IMR-90 (cell line): ENCODE results near the gene CYB5R2. TPM values are rescaled to one million over a fixed set of nuclear protein-coding genes. Genes with fewer than 3 reads are reported as not detected.

Experiments used
- ATAC-seq: fragments of 200-7000 bp; cut with Tn5 transposase; 2 replicates; pipeline ENCODE4 v1.9.1; 2020; ENCODE audit warnings: low read depth, mild to moderate bottlenecking, moderate library complexity
- BruUV-seq: library from RNA; stranded (reverse); fragments of 400-500 nt; replicated peaks from 2 replicates; lab custom pipeline; 2021; lab: Mats Ljungman, UMichigan
- CTCF ChIA-PET: fragments of 300-600 bp; formaldehyde crosslinking; extraction: SDS; loops from one replicate; lab custom pipeline; 2021; ENCODE audit warnings: antibody characterized with exemption; lab: Yijun Ruan, JAX
- POLR2A ChIA-PET: fragments of 300-600 bp; sonication (Branson Sonifier 250); formaldehyde crosslinking; loops from one replicate; lab custom pipeline; 2022; ENCODE audit warnings: antibody characterized with exemption; ENCODE audit not compliant: unreplicated experiment; lab: Charles Lee
- DNase-seq: peaks from one replicate; pipeline ENCODE4 v3.0.0; 2013
- H2AFZ ChIP-seq: replicated peaks from 2 replicates; pipeline ENCODE3; 2013; ENCODE audit warnings: low read length, mild to moderate bottlenecking; ENCODE audit not compliant: poor library complexity
- H2AK5ac ChIP-seq: 2 replicates; pipeline ENCODE4 v1.6.1; 2013; ENCODE audit warnings: low read depth, low read length, inconsistent platforms
- H2AK9ac ChIP-seq: replicated peaks from 2 replicates; pipeline ENCODE3; 2013; ENCODE audit warnings: mild to moderate bottlenecking, low read depth, low read length, moderate library complexity; ENCODE audit not compliant: poor library complexity
- H2BK120ac ChIP-seq: 2 replicates; pipeline ENCODE4 v1.6.1; 2013; ENCODE audit warnings: low read depth, low read length, inconsistent platforms
- H2BK15ac ChIP-seq: 3 replicates; pipeline ENCODE4 v1.6.1; 2013; ENCODE audit warnings: low read depth, low read length, inconsistent platforms
- H2BK20ac ChIP-seq: 2 replicates; pipeline ENCODE4 v1.6.1; 2013; ENCODE audit warnings: low read depth, mild to moderate bottlenecking, inconsistent platforms, low read length, moderate library complexity
- H2BK5ac ChIP-seq: 2 replicates; pipeline ENCODE4 v1.6.1; 2013; ENCODE audit warnings: mild to moderate bottlenecking, low read depth, low read length, inconsistent platforms; ENCODE audit not compliant: poor library complexity, severe bottlenecking
- H3K14ac ChIP-seq: replicated peaks from 2 replicates; pipeline ENCODE4 v1.6.1; 2013; ENCODE audit warnings: low read depth, low read length, inconsistent platforms
- H3K18ac ChIP-seq: 2 replicates; pipeline ENCODE4 v1.6.1; 2013; ENCODE audit warnings: low read depth, low read length, control low read depth
- H3K23ac ChIP-seq: 2 replicates; pipeline ENCODE4 v1.6.1; 2013; ENCODE audit warnings: low read depth, low read length, inconsistent platforms
- H3K27ac ChIP-seq: 2 replicates; pipeline ENCODE4 v1.5.1; 2013; ENCODE audit warnings: mild to moderate bottlenecking, control low read depth, low read length; ENCODE audit not compliant: insufficient read depth
- H3K27me3 ChIP-seq: 2 replicates; pipeline ENCODE4 v1.6.1; 2013; ENCODE audit warnings: low read length; ENCODE audit not compliant: control insufficient read depth, insufficient read depth
- H3K36me3 ChIP-seq: 2 replicates; pipeline ENCODE4 v1.6.1; 2013; ENCODE audit warnings: low read length, mixed read lengths; ENCODE audit not compliant: control insufficient read depth, insufficient read depth
- H3K4ac ChIP-seq: 2 replicates; pipeline ENCODE4 v1.6.1; 2013; ENCODE audit warnings: low read depth, low read length, inconsistent platforms
- H3K4me1 ChIP-seq: 2 replicates; pipeline ENCODE4 v1.6.1; 2013; ENCODE audit warnings: low read length, mixed read lengths; ENCODE audit not compliant: control insufficient read depth, insufficient read depth
- H3K4me2 ChIP-seq: 2 replicates; pipeline ENCODE4 v1.6.1; 2013; ENCODE audit warnings: low read depth, mild to moderate bottlenecking, control low read depth, low read length, moderate library complexity
- H3K4me3 ChIP-seq: 2 replicates; pipeline ENCODE4 v1.5.1; 2013; ENCODE audit warnings: low read depth, mild to moderate bottlenecking, control low read depth, low read length, moderate library complexity; ENCODE audit not compliant: insufficient read depth
- H3K56ac ChIP-seq: 2 replicates; pipeline ENCODE4 v1.6.1; 2013; ENCODE audit warnings: low read length, inconsistent platforms; ENCODE audit not compliant: insufficient read depth; ENCODE audit errors: extremely low read depth
- H3K79me1 ChIP-seq, 2 experiments: 2 replicates each; pipeline ENCODE4 v1.6.1; 2013; ENCODE audit warnings: low read length in 2 of 2, inconsistent platforms in 1 of 2, low read depth in 1 of 2
- H3K9ac ChIP-seq: 2 replicates; pipeline ENCODE4 v1.6.1; 2013; ENCODE audit warnings: low read depth, low read length, control low read depth
- H3K9me1 ChIP-seq: 2 replicates; pipeline ENCODE4 v1.6.1; 2013; ENCODE audit warnings: low read length, inconsistent platforms; ENCODE audit not compliant: insufficient read depth
- H3K9me3 ChIP-seq: 2 replicates; pipeline ENCODE4 v1.6.1; 2013; ENCODE audit warnings: low read length; ENCODE audit not compliant: control insufficient read depth, insufficient read depth
- H4K20me1 ChIP-seq: 2 replicates; pipeline ENCODE4 v1.6.1; 2013; ENCODE audit warnings: low read length, inconsistent platforms; ENCODE audit not compliant: insufficient read depth
- H4K5ac ChIP-seq: 2 replicates; pipeline ENCODE4 v1.6.1; 2013; ENCODE audit warnings: mild to moderate bottlenecking, low read depth, low read length, control low read depth
- H4K8ac ChIP-seq, 2 experiments: 2 replicates each; pipeline ENCODE4 v1.6.1; 2013; ENCODE audit warnings: low read depth in 2 of 2, low read length in 2 of 2, control low read depth in 1 of 2, inconsistent platforms in 1 of 2
- H4K91ac ChIP-seq: 2 replicates; pipeline ENCODE4 v1.6.1; 2013; ENCODE audit warnings: low read depth, low read length, inconsistent platforms; ENCODE audit not compliant: insufficient read depth
- BHLHE40 ChIP-seq: fragments of 150-350 bp; IDR thresholded peaks from 2 replicates; pipeline ENCODE4 v1.6.1; 2016; ENCODE audit warnings: mild to moderate bottlenecking, low read depth, low read length
- CEBPB ChIP-seq: IDR thresholded peaks from 2 replicates; pipeline ENCODE4 v1.6.1; 2012; ENCODE audit warnings: low read depth, low read length, improper control_type of control experiment
- MAFK ChIP-seq: IDR thresholded peaks from 2 replicates; pipeline ENCODE4 v1.6.1; 2012; ENCODE audit warnings: low read depth, low read length, improper control_type of control experiment
- RFX5 ChIP-seq: IDR thresholded peaks from 2 replicates; pipeline ENCODE4 v1.8.0; 2012; ENCODE audit warnings: low read depth, mild to moderate bottlenecking, low read length, moderate library complexity
- WGBS, 2 experiments: methylation state at CpG; one replicate each; pipeline versions ENCODE4 v1.1.5 to v1.1.7; 2013; ENCODE audit warnings: missing lambda C conversion rate in 2 of 2; ENCODE audit not compliant: insufficient read length in 1 of 2; ENCODE audit errors: extremely low coverage in 2 of 2; 5-methylcytosine and 5-hydroxymethylcytosine counted together
- dilution Hi-C: fragments of 300-500 bp; cut with HindIII; formaldehyde crosslinking; loops from one replicate; pipeline ENCODE4 v1.14.3; 2018; ENCODE audit warnings: low sequenced_read_pairs; ENCODE audit not compliant: unreplicated experiment
- in situ Hi-C: fragments of 300-500 bp; cut with MboI; formaldehyde crosslinking; loops from 3 replicates; pipeline ENCODE4 v1.14.3; 2019; ENCODE audit warnings: low sequenced_read_pairs, inconsistent platforms, mixed read lengths
- intact Hi-C: fragments of 100-400 bp; cut with micrococcal nuclease; formaldehyde crosslinking; loops from 2 replicates; pipeline ENCODE4 v1.10.0; 2022
- polyA plus RNA-seq, 3 experiments: library from polyadenylated mRNA; depleted of rRNA; stranded (reverse); fragments of >200 nt; gene quantifications; 2 replicates each; pipeline ENCODE4 v1.2.3, GENCODE V29; 2012; ENCODE audit warnings: low replicate concordance in 1 of 3
- total RNA-seq: library from RNA; depleted of rRNA; stranded (reverse); fragments of >200 nt; gene quantifications from 2 replicates; pipeline ENCODE4 v1.2.3, GENCODE V29; 2012
- TF ChIP-seq, protein P1 (sequence below): fragments of 150-350 bp; IDR thresholded peaks from 2 replicates; pipeline ENCODE4 v1.6.1; 2017; ENCODE audit warnings: mild to moderate bottlenecking, antibody characterized with exemption, low read length, low read depth

CYB5R2 gene
- total and polyA plus RNA-seq, 2 of the 4 experiments (the other 2 are of a cell fraction) = 4.5 to 4.7 TPM

DNA sequence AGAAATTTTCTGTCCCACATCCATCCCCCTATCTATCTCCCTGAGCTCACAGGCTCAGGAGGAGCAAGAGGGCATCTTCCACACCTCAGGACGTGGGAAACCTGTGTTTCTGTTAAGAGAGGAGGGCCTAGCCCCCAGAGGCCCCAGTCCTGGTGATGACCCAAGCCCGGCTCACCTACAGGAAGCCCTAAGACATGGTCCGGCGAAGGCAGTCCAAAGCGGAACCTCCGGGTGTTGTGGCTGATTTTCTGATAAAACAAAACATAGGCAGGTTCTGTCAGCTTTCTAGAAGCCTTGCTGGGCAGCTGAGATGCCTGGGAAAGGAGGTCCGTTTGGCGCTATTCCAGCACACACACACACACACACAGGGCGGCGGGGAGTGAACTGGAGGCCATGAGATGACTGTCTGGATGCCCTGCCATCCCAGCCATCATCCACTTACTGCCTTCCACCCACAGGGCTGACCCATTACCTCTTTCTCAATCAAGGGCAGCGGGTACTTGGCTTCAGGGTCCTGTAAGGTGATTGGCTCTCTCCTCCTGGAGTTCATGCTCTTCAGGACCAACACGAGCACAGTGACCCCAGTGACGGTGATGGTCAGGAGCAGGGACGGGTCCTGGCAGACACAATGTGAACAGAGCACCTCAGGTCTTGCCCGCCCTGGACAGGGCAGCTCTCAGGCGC, 882 bp downstream of the CYB5R2 start:
- H3K56ac ChIP-seq = no peak overlapping the region
- BruUV-seq = no TSS peak
- ATAC-seq (no peak), DNase-seq (no peak)
- H3K4me1 ChIP-seq = no peaks in the 10 kb centered on the region
- no peak for TF ChIP-seq MAFK
- TF ChIP-seq, protein P1, sequence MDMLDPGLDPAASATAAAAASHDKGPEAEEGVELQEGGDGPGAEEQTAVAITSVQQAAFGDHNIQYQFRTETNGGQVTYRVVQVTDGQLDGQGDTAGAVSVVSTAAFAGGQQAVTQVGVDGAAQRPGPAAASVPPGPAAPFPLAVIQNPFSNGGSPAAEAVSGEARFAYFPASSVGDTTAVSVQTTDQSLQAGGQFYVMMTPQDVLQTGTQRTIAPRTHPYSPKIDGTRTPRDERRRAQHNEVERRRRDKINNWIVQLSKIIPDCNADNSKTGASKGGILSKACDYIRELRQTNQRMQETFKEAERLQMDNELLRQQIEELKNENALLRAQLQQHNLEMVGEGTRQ = no peak
- no peak for TF ChIP-seq CEBPB
- no peak for TF ChIP-seq BHLHE40
- no peak for TF ChIP-seq RFX5
- H2BK5ac ChIP-seq = no peak overlapping the region
- H3K14ac ChIP-seq = no peak overlapping the region
- H4K5ac ChIP-seq = no peak overlapping the region; the same call in 1 of the 2 replicates
- no peaks in the 10 kb centered on the region for H3K9me1 ChIP-seq
- peak overlapping the region; percentile 20; the same call in 1 of the 2 replicates for H3K23ac ChIP-seq
- H4K20me1 ChIP-seq = no peaks in the 10 kb centered on the region
- intact Hi-C loops = loop anchor here (10.0 kb wide), 1 partner anchor 422 kb away; no protein-coding TSS in a partner anchor
- H3K4me3 ChIP-seq = no peak overlapping the region
- ChIA-PET CTCF (no interaction called here), POLR2A (no interaction called here)
- no peaks in the 10 kb centered on the region for H3K9me3 ChIP-seq
- H2BK120ac ChIP-seq = no peak overlapping the region
- H3K36me3 ChIP-seq = no peaks in the 10 kb centered on the region
- H2AK9ac ChIP-seq = no peak overlapping the region
- in situ Hi-C loops = no loop called here
- no peak overlapping the region for H4K91ac ChIP-seq
- no peak overlapping the region for H2BK15ac ChIP-seq
- no peak overlapping the region for H3K27ac ChIP-seq
- WGBS, 2 experiments = no CpG with 5 or more reads among the region's 16 CpGs
- no peak overlapping the region for H3K4ac ChIP-seq
- peaks cover 12% of the 10 kb centered on the region for H3K27me3 ChIP-seq
- H4K8ac ChIP-seq = peak overlapping the region; percentile 74 to 96; a peak in 2 of 4 replicates
- H2AK5ac ChIP-seq = no peak overlapping the region
- no peak overlapping the region for H2BK20ac ChIP-seq
- H3K18ac ChIP-seq = no peak overlapping the region
- H3K79me1 ChIP-seq = no peaks in the 10 kb centered on the region
- dilution Hi-C loops = no loop called here
- no peak overlapping the region for H3K9ac ChIP-seq
- no peak overlapping the region for H3K4me2 ChIP-seq
- H2AFZ ChIP-seq = peak overlapping the region; percentile 76
